ENCODE data around the gene PTCRA.
"Not testable (repeated sequence)": the region's sequence is repeated elsewhere in the genome, so short reads cannot be mapped to it uniquely, and the experiment has no call there.

The PTCRA gene

DNA sequence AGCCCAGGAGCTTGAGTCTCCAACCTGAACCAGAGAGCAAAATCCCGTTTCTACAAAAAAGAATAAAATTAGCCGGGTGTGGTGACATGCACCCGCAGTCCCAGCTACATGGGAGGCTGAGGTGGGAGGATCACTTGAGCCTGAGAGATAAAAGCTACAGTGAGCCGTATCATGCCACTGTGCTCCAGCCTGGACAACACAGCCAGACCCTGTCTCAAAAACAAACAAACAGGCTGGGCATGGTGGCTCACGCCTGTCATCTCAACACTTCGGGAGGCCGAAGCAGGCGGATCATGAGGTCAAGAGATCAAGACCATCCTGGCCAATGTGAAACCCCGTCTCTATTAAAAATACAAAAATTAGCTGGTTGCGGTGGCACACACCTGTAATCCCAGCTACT lies 11.4 kb upstream of the PTCRA start:
- no peak for DNase-seq

GRCh38 chr6:42907336-42907735 lies 8.5 kb upstream of the PTCRA start:
- no peak for DNase-seq

GRCh38 chr6:42909835-42910234 lies 6.0 kb upstream of the PTCRA start:
- DNase-seq = no peak

DNA sequence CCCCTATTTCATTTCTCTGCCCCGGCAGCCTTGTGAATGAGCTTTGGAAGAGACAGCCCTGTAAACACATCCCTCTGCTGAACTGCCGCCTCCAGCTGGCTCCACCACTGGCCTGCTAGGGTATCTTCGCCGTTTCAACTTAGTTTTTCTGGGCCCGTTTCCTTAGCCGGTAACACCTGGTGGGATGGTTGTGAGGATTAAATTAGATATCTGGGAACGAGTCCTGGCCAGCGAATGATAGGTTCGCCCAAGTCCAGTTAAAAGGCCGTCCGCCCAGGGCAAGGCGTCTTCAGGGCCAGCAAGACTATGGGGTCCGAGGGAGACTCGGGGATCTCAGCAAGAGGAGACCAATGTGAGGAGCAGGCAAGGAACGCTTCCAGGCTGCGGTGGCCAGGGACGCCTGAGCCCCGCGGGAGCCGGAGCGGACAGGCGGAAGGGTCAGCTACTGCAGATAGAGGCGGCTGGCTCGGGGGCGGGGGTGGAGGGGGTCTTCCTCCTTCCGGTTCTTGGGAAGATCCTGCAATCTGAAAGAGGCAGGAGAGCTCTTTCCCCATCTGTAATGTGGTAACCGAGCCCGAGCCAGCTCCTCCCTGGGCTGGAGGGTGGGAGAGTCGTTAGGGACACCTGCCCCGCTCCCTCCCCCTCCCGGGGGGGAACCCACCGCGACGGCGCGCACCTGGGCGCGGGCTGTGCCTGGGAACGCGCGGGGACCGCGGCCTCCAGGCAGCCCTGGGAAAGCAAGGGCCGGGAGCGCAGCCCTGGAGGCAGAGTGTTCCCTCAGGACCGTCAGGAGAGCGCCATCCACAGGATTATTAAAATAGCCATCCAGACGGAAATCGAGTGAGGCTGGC lies 4.5 kb upstream of the PTCRA start:
- DNase-seq = no peak

GRCh38 chr6:42914546-42914945 lies 1.3 kb upstream of the PTCRA start:
- DNase-seq = no peak

DNA sequence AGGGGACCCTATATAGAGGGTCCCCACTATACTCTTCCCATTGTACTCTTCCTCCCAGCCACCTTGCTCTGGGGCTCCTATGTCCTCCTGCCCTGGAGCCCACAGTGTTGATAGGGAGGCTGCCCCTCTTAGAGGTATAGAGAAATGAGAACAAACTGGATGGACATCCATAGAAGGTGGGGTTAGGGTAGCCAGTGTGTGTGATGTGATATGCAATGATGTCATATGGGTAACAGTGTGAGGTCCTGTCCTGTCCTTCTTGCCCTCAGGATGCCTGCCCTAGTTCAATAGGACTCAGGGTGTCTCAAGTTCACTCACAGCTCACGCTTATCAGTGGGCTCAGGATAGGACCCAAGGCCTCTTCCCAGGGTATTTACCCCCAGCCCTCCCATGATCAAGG lies 435 bp downstream of the PTCRA start:
- no peak for DNase-seq

DNA sequence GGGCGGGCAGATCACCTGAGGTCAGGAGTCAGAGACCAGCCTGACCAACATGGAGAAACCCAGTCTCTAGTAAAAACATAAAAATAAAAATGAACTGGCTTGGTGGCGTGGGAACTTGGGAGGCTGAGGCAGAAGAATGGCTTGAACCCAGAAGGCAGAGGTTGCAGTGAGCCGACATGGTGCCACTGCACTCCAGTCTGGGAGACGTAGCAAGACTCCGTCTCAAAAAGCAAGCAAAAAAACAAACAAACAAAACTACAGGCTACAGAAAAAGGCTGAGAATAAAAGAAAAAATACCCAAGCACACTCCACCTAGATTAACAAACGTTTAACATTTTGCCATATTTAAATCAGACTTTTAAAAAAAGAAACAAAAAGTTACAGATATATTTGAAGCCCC lies 5.9 kb downstream of the PTCRA start:
- DNase-seq = no peak

- no peak for DNase-seq
Observed at GRCh38 chr6:42923666-42924065, 7.8 kb downstream of the PTCRA start.

DNA sequence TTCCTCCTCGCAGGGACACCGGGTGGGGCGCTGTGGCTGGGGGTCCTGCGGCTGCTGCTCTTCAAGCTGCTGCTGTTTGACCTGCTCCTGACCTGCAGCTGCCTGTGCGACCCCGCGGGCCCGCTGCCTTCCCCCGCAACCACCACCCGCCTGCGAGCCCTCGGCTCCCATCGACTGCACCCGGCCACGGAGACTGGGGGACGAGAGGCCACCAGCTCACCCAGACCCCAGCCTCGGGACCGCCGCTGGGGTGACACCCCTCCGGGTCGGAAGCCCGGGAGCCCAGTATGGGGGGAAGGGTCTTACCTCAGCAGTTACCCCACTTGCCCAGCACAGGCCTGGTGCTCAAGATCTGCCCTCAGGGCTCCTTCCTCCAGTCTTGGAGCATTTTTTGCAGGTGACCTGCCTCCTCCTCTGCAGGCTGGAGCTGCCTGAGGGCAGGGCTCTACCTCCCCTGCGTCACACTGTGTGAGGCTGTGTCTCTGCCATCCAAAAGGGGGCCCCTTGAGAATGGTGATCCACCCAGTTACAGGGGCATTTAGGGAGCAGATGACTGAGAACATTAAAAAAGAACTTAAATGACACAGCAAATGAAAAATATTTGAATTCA lies 9.5 kb downstream of the PTCRA start:
- no peak for DNase-seq

GRCh38 chr6:42928986-42929820 lies 13.3 kb downstream of the PTCRA start, which contains the start of gene CNPY3:
Gene CNPY3 (plus strand): TSS chr6:42929480. CDS start chr6:42929571, 91 bp downstream.
- peak; percentile 95 to 98 for DNase-seq

DNA sequence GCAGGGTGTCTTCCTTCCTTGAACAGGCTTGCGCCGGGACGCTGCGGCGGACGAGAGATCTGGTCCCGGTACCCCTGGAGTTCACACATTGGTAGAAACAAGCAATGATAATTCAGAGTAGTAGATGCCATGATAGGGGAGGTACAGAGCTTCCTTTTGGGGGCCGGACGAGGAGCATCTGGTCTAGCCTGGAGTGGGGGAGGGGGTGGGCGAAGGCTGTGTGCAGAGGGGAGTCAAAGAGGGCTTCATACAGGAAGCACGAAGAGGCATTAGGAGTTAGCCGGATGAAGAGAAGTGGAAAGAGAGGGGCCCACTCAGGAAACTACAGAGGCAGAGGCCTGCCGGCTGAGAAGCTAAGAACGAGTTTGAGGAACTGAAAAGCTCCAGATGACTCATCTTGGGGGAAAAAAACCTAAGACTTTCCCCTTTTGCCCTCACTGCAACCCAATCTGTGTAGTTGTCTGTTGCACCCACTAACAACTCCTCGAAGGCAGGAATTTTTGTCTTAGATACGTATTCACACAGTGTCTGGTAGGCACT lies 14.0 kb downstream of the PTCRA start:
- peak in 1 of 2 experiments; percentile 39 for DNase-seq

DNA sequence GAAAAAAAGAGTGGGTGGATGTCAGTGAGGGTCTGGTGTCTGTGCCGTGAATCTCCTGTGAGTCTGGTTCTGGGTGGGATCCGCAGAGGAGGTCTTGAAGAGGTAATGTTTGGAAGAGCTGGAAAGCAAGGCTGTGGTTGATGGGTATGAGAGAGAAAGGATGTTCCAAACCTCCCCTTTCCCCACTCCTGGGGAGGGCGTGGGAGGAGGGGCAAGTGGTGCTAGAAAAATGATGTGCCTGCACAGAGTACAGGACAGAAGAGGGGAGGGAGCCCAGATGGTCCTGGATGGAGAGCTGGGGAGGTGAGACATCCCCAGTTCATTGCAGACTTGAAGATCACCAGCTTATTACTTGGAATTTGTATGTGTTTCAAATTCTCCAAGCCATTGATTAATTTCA lies 16.6 kb downstream of the PTCRA start:
- no peak for DNase-seq

DNA sequence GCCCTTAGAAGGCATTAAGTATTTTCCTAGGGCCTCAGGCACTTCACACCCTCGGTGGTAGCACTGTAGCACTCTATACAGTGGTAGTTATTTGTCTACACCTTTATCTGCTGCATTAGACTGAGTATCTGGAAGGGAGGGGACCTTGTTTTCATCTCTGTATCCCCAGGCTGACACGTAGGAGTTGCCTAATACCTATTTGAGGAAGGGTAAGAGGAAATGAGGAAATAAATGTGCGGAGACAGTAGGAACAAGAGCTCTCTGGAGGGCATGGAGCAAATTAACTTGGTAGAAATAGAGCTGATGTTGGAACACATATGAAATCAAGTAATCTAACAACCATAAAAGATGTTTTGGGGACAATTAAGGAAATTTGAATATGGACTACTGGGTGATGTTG lies 17.4 kb downstream of the PTCRA start:
- no peak for DNase-seq

- DNase-seq = no peak
Observed at GRCh38 chr6:42935322-42935721, 19.5 kb downstream of the PTCRA start.

GRCh38 chr6:42936398-42936797 lies 20.5 kb downstream of the PTCRA start:
- no peak for DNase-seq

DNA sequence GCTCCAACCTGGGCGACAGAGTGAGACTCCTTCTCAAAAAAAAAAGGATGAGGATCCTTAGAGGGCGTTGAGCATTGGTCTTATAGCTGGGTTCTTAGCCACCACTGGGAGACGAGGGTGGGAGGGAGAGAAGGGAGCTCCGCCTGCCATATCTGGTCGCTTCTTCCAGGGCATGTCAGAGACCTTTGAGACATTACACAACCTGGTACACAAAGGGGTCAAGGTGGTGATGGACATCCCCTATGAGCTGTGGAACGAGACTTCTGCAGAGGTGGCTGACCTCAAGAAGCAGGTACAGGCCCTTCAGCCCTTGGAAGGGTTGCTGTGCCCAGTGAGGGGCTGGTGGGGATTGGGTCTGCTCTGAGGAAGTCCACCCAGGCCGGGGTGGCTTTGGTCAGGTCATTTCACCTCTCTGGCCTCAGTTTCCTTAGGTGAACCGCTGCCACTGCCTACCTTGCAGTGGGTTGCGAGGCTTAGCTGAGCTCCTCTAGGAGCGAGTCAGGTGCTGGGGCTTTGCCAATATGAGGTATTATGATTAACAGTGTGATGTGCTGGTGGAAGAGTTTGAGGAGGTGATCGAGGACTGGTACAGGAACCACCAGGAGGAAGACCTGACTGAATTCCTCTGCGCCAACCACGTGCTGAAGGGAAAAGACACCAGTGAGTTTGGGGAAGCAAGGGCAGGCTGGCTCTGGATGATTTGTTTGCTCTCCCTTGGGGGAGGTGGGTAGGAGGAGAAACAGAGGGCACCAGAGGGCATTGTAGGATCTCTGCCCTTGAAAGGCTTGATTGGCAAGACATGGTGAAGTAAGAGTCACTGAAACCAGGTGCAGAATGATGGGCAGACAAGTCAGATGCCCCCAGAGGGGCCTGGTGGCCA lies 21.9 kb downstream of the PTCRA start:
- DNase-seq = no peak

DNA sequence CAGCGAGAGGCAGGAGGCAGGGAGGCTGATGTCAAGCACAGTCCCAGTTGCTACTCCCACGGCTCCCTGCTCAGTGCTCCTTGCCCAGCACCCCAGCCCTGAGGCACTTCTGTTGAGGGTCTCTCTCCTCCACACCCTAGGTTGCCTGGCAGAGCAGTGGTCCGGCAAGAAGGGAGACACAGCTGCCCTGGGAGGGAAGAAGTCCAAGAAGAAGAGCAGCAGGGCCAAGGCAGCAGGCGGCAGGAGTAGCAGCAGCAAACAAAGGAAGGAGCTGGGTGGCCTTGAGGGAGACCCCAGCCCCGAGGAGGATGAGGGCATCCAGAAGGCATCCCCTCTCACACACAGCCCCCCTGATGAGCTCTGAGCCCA lies 22.6 kb downstream of the PTCRA start:
- no peak for DNase-seq

DNA sequence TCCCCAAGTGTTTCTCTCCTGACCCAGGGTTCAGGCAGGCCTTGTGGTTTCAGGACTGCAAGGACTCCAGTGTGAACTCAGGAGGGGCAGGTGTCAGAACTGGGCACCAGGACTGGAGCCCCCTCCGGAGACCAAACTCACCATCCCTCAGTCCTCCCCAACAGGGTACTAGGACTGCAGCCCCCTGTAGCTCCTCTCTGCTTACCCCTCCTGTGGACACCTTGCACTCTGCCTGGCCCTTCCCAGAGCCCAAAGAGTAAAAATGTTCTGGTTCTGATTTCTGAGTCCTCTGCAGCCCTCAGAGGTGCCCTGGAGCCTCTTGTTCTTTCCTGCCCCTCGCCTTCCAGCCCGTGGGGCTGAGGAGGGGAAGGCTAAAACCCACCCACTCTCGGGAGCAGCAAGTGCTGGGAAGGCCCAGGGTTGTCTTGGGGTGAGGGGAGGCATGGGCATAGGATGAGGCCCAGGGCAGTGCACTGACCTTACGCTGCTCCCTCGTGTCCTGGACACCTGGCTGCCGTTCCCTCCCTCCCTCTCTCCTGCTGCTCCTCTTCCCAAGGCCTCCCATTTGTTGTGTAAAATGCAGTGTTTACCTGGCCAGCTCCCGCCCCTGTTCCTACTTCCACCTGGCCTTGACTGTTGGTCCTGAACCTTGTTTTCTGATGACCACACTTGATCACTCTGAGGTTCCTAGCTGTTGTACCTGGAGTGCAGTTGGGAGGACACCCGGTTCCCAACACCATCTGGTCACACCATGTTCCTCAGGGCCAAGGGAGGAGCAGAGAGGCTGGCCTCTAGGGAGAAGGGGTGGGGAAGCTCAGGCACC lies 23.3 kb downstream of the PTCRA start:
- no peak for DNase-seq

- no peak for DNase-seq
Observed at GRCh38 chr6:42939810-42940167, 23.9 kb downstream of the PTCRA start.

- DNase-seq = no peak
Observed at GRCh38 chr6:42940493-42941045, 24.7 kb downstream of the PTCRA start.

- DNase-seq = not testable (repeated sequence)
Observed at GRCh38 chr6:42941356-42941755, 25.5 kb downstream of the PTCRA start.
